H1 (cell line): Measurements from ENCODE around the gene LIN37. TPM values are rescaled to one million over a fixed set of nuclear protein-coding genes. Genes with fewer than 3 reads are reported as not detected.
A peak's percentile ranks its signal among the peaks of the same experiment; 100 is the strongest.

Source experiments
- CTCF ChIA-PET: fragments of 300-600 bp; sonication (Branson Sonifier 250); formaldehyde crosslinking; loops from one replicate; lab custom pipeline; 2021; ENCODE audit not compliant: partially characterized antibody; lab: Charles Lee
- POLR2A ChIA-PET: fragments of 300-600 bp; sonication (Branson Sonifier 250); formaldehyde crosslinking; loops from one replicate; lab custom pipeline; 2021; ENCODE audit warnings: inconsistent platforms; ENCODE audit not compliant: partially characterized antibody; lab: Charles Lee
- DNase-seq, 2 experiments: peaks; one replicate each; pipeline versions ENCODE4 v3.0.0 to v3.0.0-alpha.2; 2010 to 2022; ENCODE audit warnings: low spot score in 2 of 2, low read depth in 1 of 2, mixed read lengths in 1 of 2
- FAIRE-seq: peaks from 2 replicates; lab custom pipeline; 2011; peaks lifted over from hg19 to GRCh38; lab: Jason Lieb, UNC
- H2AFZ ChIP-seq: 2 replicates; pipeline ENCODE4 v1.8.1; 2012; ENCODE audit warnings: low read length, inconsistent platforms
- H2AK5ac ChIP-seq: 2 replicates; pipeline ENCODE4 v1.6.1; 2013; ENCODE audit warnings: low read depth, low read length
- H2BK120ac ChIP-seq: replicated peaks from 2 replicates; pipeline ENCODE3; 2013; ENCODE audit warnings: low read depth, low read length, inconsistent platforms
- H2BK12ac ChIP-seq: 2 replicates; pipeline ENCODE4 v1.6.1; 2013; ENCODE audit warnings: low read depth, low read length
- H2BK15ac ChIP-seq: 2 replicates; pipeline ENCODE4 v1.6.1; 2013; ENCODE audit warnings: low read length
- H2BK20ac ChIP-seq: 2 replicates; pipeline ENCODE4 v1.6.1; 2013; ENCODE audit warnings: low read length
- H2BK5ac ChIP-seq: 2 replicates; pipeline ENCODE4 v1.6.1; 2013; ENCODE audit warnings: low read depth, low read length
- H3K14ac ChIP-seq: 2 replicates; pipeline ENCODE4 v1.6.1; 2013; ENCODE audit warnings: inconsistent platforms; ENCODE audit not compliant: insufficient read length
- H3K18ac ChIP-seq: 2 replicates; pipeline ENCODE4 v1.6.1; 2013; ENCODE audit warnings: low read length; ENCODE audit errors: extremely low read depth
- H3K23ac ChIP-seq: 2 replicates; pipeline ENCODE4 v1.6.1; 2013; ENCODE audit warnings: inconsistent platforms; ENCODE audit not compliant: insufficient read length
- H3K23me2 ChIP-seq: 2 replicates; pipeline ENCODE4 v1.6.1; 2013; ENCODE audit warnings: low read depth, low read length
- H3K27ac ChIP-seq: 2 replicates; pipeline ENCODE4 v1.6.1; 2011; ENCODE audit warnings: low read depth, low read length, inconsistent platforms
- H3K27me3 ChIP-seq, 4 experiments: replicated peaks in 1 of 4; 1 replicate in 1 of 4; 2 replicates in 3 of 4; pipeline versions ENCODE4 v1.6.1 to v1.8.1; 2011 to 2013; ENCODE audit warnings: low read length in 3 of 4, mild to moderate bottlenecking in 3 of 4, inconsistent platforms in 2 of 4, mixed read lengths in 2 of 4, moderate library complexity in 1 of 4; ENCODE audit not compliant: control insufficient read depth in 3 of 4, insufficient read depth in 3 of 4; ENCODE audit errors: extremely low read depth in 1 of 4
- H3K36me3 ChIP-seq, 4 experiments: 2 replicates each; pipeline versions ENCODE4 v1.6.1 to v1.8.1; 2011 to 2013; ENCODE audit warnings: mild to moderate bottlenecking in 4 of 4, low read length in 3 of 4, moderate library complexity in 2 of 4, control low read depth in 1 of 4, inconsistent platforms in 1 of 4; ENCODE audit not compliant: insufficient read depth in 4 of 4, control insufficient read depth in 2 of 4
- H3K4ac ChIP-seq: replicated peaks from 2 replicates; pipeline ENCODE3; 2013; ENCODE audit warnings: low read length, low read depth, mixed read lengths, inconsistent platforms; ENCODE audit not compliant: insufficient read length
- H3K4me1 ChIP-seq, 4 experiments: replicated peaks in 1 of 4; 1 replicate in 1 of 4; 2 replicates in 3 of 4; pipeline versions ENCODE4 v1.6.1 to v1.8.1; 2011 to 2013; ENCODE audit warnings: low read length in 3 of 4, inconsistent platforms in 2 of 4, mixed read lengths in 1 of 4; ENCODE audit not compliant: insufficient read depth in 4 of 4, control insufficient read depth in 3 of 4
- H3K4me2 ChIP-seq, 2 experiments: 2 replicates each; pipeline versions ENCODE4 v1.6.1 to v1.8.1; 2011 to 2013; ENCODE audit warnings: low read depth in 2 of 2, low read length in 2 of 2, control low read depth in 1 of 2, inconsistent platforms in 1 of 2, mild to moderate bottlenecking in 1 of 2; ENCODE audit not compliant: insufficient read depth in 1 of 2
- H3K4me3 ChIP-seq, 4 experiments: fragments of 200-600, 300-600 bp in 1 of 4; sonication (generic), shearing (Covaris generic), sonication (Bioruptor Twin) in 1 of 4; 2 replicates each; pipeline versions ENCODE4 v1.5.1 to v1.8.1; 2011 to 2016; ENCODE audit warnings: low read length in 4 of 4, low read depth in 3 of 4, control low read depth in 2 of 4, inconsistent platforms in 2 of 4, mild to moderate bottlenecking in 2 of 4, mixed read lengths in 1 of 4, moderate library complexity in 1 of 4; ENCODE audit not compliant: insufficient read depth in 2 of 4; ENCODE audit errors: extremely low read depth in 1 of 4
- H3K56ac ChIP-seq: replicated peaks from 2 replicates; pipeline ENCODE3; 2013; ENCODE audit warnings: low read depth, mild to moderate bottlenecking, mixed read lengths, low read length, inconsistent platforms; ENCODE audit not compliant: insufficient read length
- H3K79me1 ChIP-seq: 2 replicates; pipeline ENCODE4 v1.6.1; 2013; ENCODE audit warnings: low read depth, low read length, control low read depth
- H3K79me2 ChIP-seq, 2 experiments: 2 replicates each; pipeline versions ENCODE4 v1.6.1 to v1.8.1; 2012 to 2013; ENCODE audit warnings: low read length in 2 of 2, mild to moderate bottlenecking in 2 of 2, inconsistent platforms in 1 of 2; ENCODE audit not compliant: insufficient read depth in 2 of 2, control insufficient read depth in 1 of 2
- H3K9ac ChIP-seq, 4 experiments: replicated peaks in 1 of 4; 1 replicate in 1 of 4; 2 replicates in 3 of 4; pipeline versions ENCODE4 v1.6.1 to v1.8.1; 2011 to 2013; ENCODE audit warnings: low read depth in 3 of 4, low read length in 3 of 4, control low read depth in 2 of 4, mild to moderate bottlenecking in 2 of 4, moderate library complexity in 2 of 4, inconsistent platforms in 1 of 4; ENCODE audit errors: extremely low read depth in 1 of 4
- H3K9me3 ChIP-seq, 2 experiments: 2 replicates each; pipeline versions ENCODE4 v1.6.1 to v1.8.1; 2012 to 2013; ENCODE audit warnings: mild to moderate bottlenecking in 2 of 2, moderate library complexity in 2 of 2, control low read depth in 1 of 2, inconsistent platforms in 1 of 2, low read depth in 1 of 2, low read length in 1 of 2, mixed read lengths in 1 of 2; ENCODE audit not compliant: insufficient read depth in 2 of 2
- H4K20me1 ChIP-seq, 2 experiments: replicated peaks in 1 of 2; 2 replicates each; pipeline versions ENCODE3 to v1.8.1; 2011 to 2013; ENCODE audit warnings: inconsistent platforms in 2 of 2, low read length in 2 of 2, mild to moderate bottlenecking in 1 of 2; ENCODE audit not compliant: insufficient read depth in 2 of 2, control insufficient read depth in 1 of 2
- H4K5ac ChIP-seq: 2 replicates; pipeline ENCODE4 v1.6.1; 2013; ENCODE audit warnings: low read length, low read depth, mixed read lengths, inconsistent platforms; ENCODE audit not compliant: insufficient read length
- H4K8ac ChIP-seq: 2 replicates; pipeline ENCODE4 v1.8.0; 2013; ENCODE audit warnings: mild to moderate bottlenecking, moderate library complexity, low read length, inconsistent platforms; ENCODE audit not compliant: insufficient read depth; ENCODE audit errors: extremely low read depth
- H4K91ac ChIP-seq: replicated peaks from 2 replicates; pipeline ENCODE3; 2013; ENCODE audit warnings: low read length, mixed read lengths, inconsistent platforms; ENCODE audit not compliant: insufficient read length
- E2F6 ChIP-seq: IDR thresholded peaks from 2 replicates; pipeline ENCODE4 v1.6.1; 2012; ENCODE audit warnings: inconsistent platforms
- EGR1 ChIP-seq: IDR thresholded peaks from 2 replicates; pipeline ENCODE4 v1.6.1; 2011; ENCODE audit warnings: low read depth, low read length, borderline replicate concordance
- FOSL1 ChIP-seq: IDR thresholded peaks from 2 replicates; pipeline ENCODE4 v1.6.1; 2011; ENCODE audit warnings: mild to moderate bottlenecking, low read depth, low read length, moderate library complexity; ENCODE audit not compliant: insufficient read depth
- KDM4A ChIP-seq: IDR thresholded peaks from one replicate; pipeline ENCODE4 v1.7.1; 2012; ENCODE audit warnings: low read depth, mild to moderate bottlenecking, moderate library complexity, low read length, inconsistent platforms; ENCODE audit not compliant: severe bottlenecking
- MAX ChIP-seq: IDR thresholded peaks from 2 replicates; pipeline ENCODE4 v1.6.1; 2012; ENCODE audit warnings: inconsistent platforms
- RAD21 ChIP-seq, 2 experiments: IDR thresholded peaks in 1 of 2; conservative IDR thresholded peaks in 1 of 2; 2 replicates each; pipeline ENCODE4 v1.6.1; 2011; ENCODE audit warnings: low read depth in 2 of 2, low read length in 2 of 2, improper control_type of control experiment in 1 of 2, inconsistent platforms in 1 of 2, mild to moderate bottlenecking in 1 of 2, moderate library complexity in 1 of 2
- SIN3A ChIP-seq, 2 experiments: IDR thresholded peaks in 1 of 2; conservative IDR thresholded peaks in 1 of 2; 2 replicates each; pipeline ENCODE4 v1.6.1; 2011 to 2012; ENCODE audit warnings: low read length in 2 of 2, improper control_type of control experiment in 1 of 2, low read depth in 1 of 2, mild to moderate bottlenecking in 1 of 2
- WGBS, 2 experiments: shearing (Covaris generic) in 1 of 2; methylation state at CpG; one replicate each; pipeline versions ENCODE4 v1.1.6 to v1.1.7; 2013 to 2015; ENCODE audit warnings: low lambda C conversion rate in 2 of 2, mixed read lengths in 2 of 2, inconsistent platforms in 1 of 2, low coverage in 1 of 2, missing lambda C conversion rate in 1 of 2; ENCODE audit not compliant: insufficient replicate concordance in 2 of 2, insufficient coverage in 1 of 2, insufficient read length in 1 of 2; ENCODE audit errors: extremely low coverage in 1 of 2, missing lambda C conversion rate in 1 of 2; 5-methylcytosine and 5-hydroxymethylcytosine counted together
- polyA plus RNA-seq, 7 experiments: library from polyadenylated mRNA; depleted of rRNA in 3 of 7; stranded (reverse) in 5 of 7; unstranded in 2 of 7; fragments of >200 nt in 5 of 7; fragments of 200-250 nt in 2 of 7; gene quantifications; 1 replicate in 5 of 7; 2 replicates in 1 of 7; 4 replicates in 1 of 7; pipeline versions ENCODE4 v1.2.1 to v1.2.3, GENCODE V29; 2011 to 2013; ENCODE audit warnings: missing spikeins in 2 of 7, mixed read lengths in 2 of 7
- total RNA-seq: library from RNA; stranded (reverse); fragmentation: NEBNext Ultra II Directional; extraction: Animal tissue kit (Norgen Biotek cat#: 25700); gene quantifications from 2 replicates; pipeline ENCODE4 v1.2.1, GENCODE V29; 2021

The LIN37 gene
- total and polyA plus RNA-seq, 2 of the 8 experiments (the other 6 are each of a cell fraction or from before 2014, with no cell fraction given) = 3.8 to 9.8 TPM

GRCh38 chr19:35755550-35756376 is 7.4 kb downstream of the LIN37 start:
- H3K27me3 ChIP-seq = peaks cover 0 to 17% (median 11%) of the 10 kb centered on the region in 4 experiments; a peak in 5 of 7 replicates
- H3K79me2 ChIP-seq = peaks cover 0 to 6% of the 10 kb centered on the region in 2 experiments; a peak in 2 of 4 replicates
- peaks cover 16% of the 10 kb centered on the region; the same call in 1 of the 2 replicates for H3K23me2 ChIP-seq
- H3K56ac ChIP-seq = no peak overlapping the region
- CTCF ChIA-PET = interaction anchor here (0.6 to 2.0 kb wide), 3 partner anchors 12 to 145 kb away, joined by 3 to 9 read pairs (median 4); no protein-coding TSS in a partner anchor
- POLR2A ChIA-PET = interaction anchor here (0.6 to 2.6 kb wide), 10 partner anchors 8 to 101 kb away, joined by 3 to 23 read pairs (median 6); partner anchors contain the start of genes KIRREL2, LIN37, PSENEN and U2AF1L4
- no peak for DNase-seq
- H3K79me1 ChIP-seq = peaks cover 4% of the 10 kb centered on the region
- no peak overlapping the region for H3K23ac ChIP-seq
- peaks cover 0 to 18% (median 11%) of the 10 kb centered on the region in 4 experiments; a peak in 5 of 7 replicates for H3K4me1 ChIP-seq
- H2AK5ac ChIP-seq = no peak overlapping the region
- peak overlapping the region; percentile 51 to 98 (median 75) for H3K4me3 ChIP-seq
- H3K9me3 ChIP-seq = no peaks in the 10 kb centered on the region
- peaks cover 0 to 5% (median 0%) of the 10 kb centered on the region in 4 experiments; a peak in 2 of 8 replicates for H3K36me3 ChIP-seq
- no peak overlapping the region for H3K14ac ChIP-seq
- no peak overlapping the region for H2BK15ac ChIP-seq
- peak overlapping the region; percentile 95 to 98 for H3K4me2 ChIP-seq
- peak overlapping the region; percentile 46; the same call in 1 of the 2 replicates for H2AFZ ChIP-seq
- no peak overlapping the region for H2BK120ac ChIP-seq
- no peak overlapping the region for H2BK12ac ChIP-seq
- peak overlapping the region; percentile 39 for H4K5ac ChIP-seq
- H4K20me1 ChIP-seq = peaks cover 0 to 4% of the 10 kb centered on the region in 2 experiments
- peak overlapping the region; percentile 32 for H4K8ac ChIP-seq
- H2BK20ac ChIP-seq = no peak overlapping the region
- H3K27ac ChIP-seq = no peak overlapping the region
- H3K4ac ChIP-seq = no peak overlapping the region
- H2BK5ac ChIP-seq = no peak overlapping the region
- peak overlapping the region in 1 of 4 experiments; percentile 50; a peak in 1 of 7 replicates for H3K9ac ChIP-seq
- WGBS, 2 experiments = 4% methylated on average over 49 of the region's 74 CpGs; no CpG with 5 or more reads in 1 of the 2 experiments
- no peak for FAIRE-seq
- peak overlapping the region; percentile 83 for H3K18ac ChIP-seq
- H4K91ac ChIP-seq = peak overlapping the region; percentile 87
- TF ChIP-seq MAX = peak; percentile 86
- peak in 1 of 2 experiments; percentile 30; a peak in 1 of 4 replicates for TF ChIP-seq SIN3A (conservative IDR thresholded peaks at IDR 0.05 in 1 of 2, IDR thresholded peaks at IDR 0.05 in 1 of 2; ENCODE audit: low read depth in 1 of 2, low read length in 2 of 2)
- TF ChIP-seq EGR1 = no peak
- TF ChIP-seq RAD21 (IDR thresholded peaks at IDR 0.05 in 1 of 2, conservative IDR thresholded peaks at IDR 0.05 in 1 of 2; ENCODE audit: low read depth in 2 of 2, low read length in 2 of 2) = no peak
- no peak for TF ChIP-seq FOSL1
- TF ChIP-seq KDM4A = peak; percentile 78
- peak; percentile 55; the same call in 1 of the 2 replicates for TF ChIP-seq E2F6
